IMR-90 (cell line): ENCODE measurements around the gene RASGRP1. TPM values are rescaled to one million over a fixed set of nuclear protein-coding genes. Genes with fewer than 3 reads are reported as not detected.

Source experiments
- ATAC-seq: fragments of 200-7000 bp; cut with Tn5 transposase; 2 replicates; pipeline ENCODE4 v1.9.1; 2020; ENCODE audit warnings: low read depth, mild to moderate bottlenecking, moderate library complexity
- BruUV-seq: library from RNA; stranded (reverse); fragments of 400-500 nt; replicated peaks from 2 replicates; lab custom pipeline; 2021; lab: Mats Ljungman, UMichigan
- CTCF ChIA-PET: fragments of 300-600 bp; formaldehyde crosslinking; extraction: SDS; loops from one replicate; lab custom pipeline; 2021; ENCODE audit warnings: antibody characterized with exemption; lab: Yijun Ruan, JAX
- POLR2A ChIA-PET: fragments of 300-600 bp; sonication (Branson Sonifier 250); formaldehyde crosslinking; loops from one replicate; lab custom pipeline; 2022; ENCODE audit warnings: antibody characterized with exemption; ENCODE audit not compliant: unreplicated experiment; lab: Charles Lee
- DNase-seq: peaks from one replicate; pipeline ENCODE4 v3.0.0; 2013
- H2AFZ ChIP-seq: replicated peaks from 2 replicates; pipeline ENCODE3; 2013; ENCODE audit warnings: low read length, mild to moderate bottlenecking; ENCODE audit not compliant: poor library complexity
- H2AK5ac ChIP-seq: 2 replicates; pipeline ENCODE4 v1.6.1; 2013; ENCODE audit warnings: low read depth, low read length, inconsistent platforms
- H2AK9ac ChIP-seq: replicated peaks from 2 replicates; pipeline ENCODE3; 2013; ENCODE audit warnings: mild to moderate bottlenecking, low read depth, low read length, moderate library complexity; ENCODE audit not compliant: poor library complexity
- H2BK120ac ChIP-seq: 2 replicates; pipeline ENCODE4 v1.6.1; 2013; ENCODE audit warnings: low read depth, low read length, inconsistent platforms
- H2BK15ac ChIP-seq: 3 replicates; pipeline ENCODE4 v1.6.1; 2013; ENCODE audit warnings: low read depth, low read length, inconsistent platforms
- H2BK20ac ChIP-seq: 2 replicates; pipeline ENCODE4 v1.6.1; 2013; ENCODE audit warnings: low read depth, mild to moderate bottlenecking, inconsistent platforms, low read length, moderate library complexity
- H2BK5ac ChIP-seq: 2 replicates; pipeline ENCODE4 v1.6.1; 2013; ENCODE audit warnings: mild to moderate bottlenecking, low read depth, low read length, inconsistent platforms; ENCODE audit not compliant: poor library complexity, severe bottlenecking
- H3K14ac ChIP-seq: replicated peaks from 2 replicates; pipeline ENCODE4 v1.6.1; 2013; ENCODE audit warnings: low read depth, low read length, inconsistent platforms
- H3K18ac ChIP-seq: 2 replicates; pipeline ENCODE4 v1.6.1; 2013; ENCODE audit warnings: low read depth, low read length, control low read depth
- H3K23ac ChIP-seq: 2 replicates; pipeline ENCODE4 v1.6.1; 2013; ENCODE audit warnings: low read depth, low read length, inconsistent platforms
- H3K27ac ChIP-seq: 2 replicates; pipeline ENCODE4 v1.5.1; 2013; ENCODE audit warnings: mild to moderate bottlenecking, control low read depth, low read length; ENCODE audit not compliant: insufficient read depth
- H3K27me3 ChIP-seq: 2 replicates; pipeline ENCODE4 v1.6.1; 2013; ENCODE audit warnings: low read length; ENCODE audit not compliant: control insufficient read depth, insufficient read depth
- H3K36me3 ChIP-seq: 2 replicates; pipeline ENCODE4 v1.6.1; 2013; ENCODE audit warnings: low read length, mixed read lengths; ENCODE audit not compliant: control insufficient read depth, insufficient read depth
- H3K4ac ChIP-seq: 2 replicates; pipeline ENCODE4 v1.6.1; 2013; ENCODE audit warnings: low read depth, low read length, inconsistent platforms
- H3K4me1 ChIP-seq: 2 replicates; pipeline ENCODE4 v1.6.1; 2013; ENCODE audit warnings: low read length, mixed read lengths; ENCODE audit not compliant: control insufficient read depth, insufficient read depth
- H3K4me2 ChIP-seq: 2 replicates; pipeline ENCODE4 v1.6.1; 2013; ENCODE audit warnings: low read depth, mild to moderate bottlenecking, control low read depth, low read length, moderate library complexity
- H3K4me3 ChIP-seq: 2 replicates; pipeline ENCODE4 v1.5.1; 2013; ENCODE audit warnings: low read depth, mild to moderate bottlenecking, control low read depth, low read length, moderate library complexity; ENCODE audit not compliant: insufficient read depth
- H3K56ac ChIP-seq: 2 replicates; pipeline ENCODE4 v1.6.1; 2013; ENCODE audit warnings: low read length, inconsistent platforms; ENCODE audit not compliant: insufficient read depth; ENCODE audit errors: extremely low read depth
- H3K79me1 ChIP-seq, 2 experiments: 2 replicates each; pipeline ENCODE4 v1.6.1; 2013; ENCODE audit warnings: low read length in 2 of 2, inconsistent platforms in 1 of 2, low read depth in 1 of 2
- H3K9ac ChIP-seq: 2 replicates; pipeline ENCODE4 v1.6.1; 2013; ENCODE audit warnings: low read depth, low read length, control low read depth
- H3K9me1 ChIP-seq: 2 replicates; pipeline ENCODE4 v1.6.1; 2013; ENCODE audit warnings: low read length, inconsistent platforms; ENCODE audit not compliant: insufficient read depth
- H3K9me3 ChIP-seq: 2 replicates; pipeline ENCODE4 v1.6.1; 2013; ENCODE audit warnings: low read length; ENCODE audit not compliant: control insufficient read depth, insufficient read depth
- H4K20me1 ChIP-seq: 2 replicates; pipeline ENCODE4 v1.6.1; 2013; ENCODE audit warnings: low read length, inconsistent platforms; ENCODE audit not compliant: insufficient read depth
- H4K5ac ChIP-seq: 2 replicates; pipeline ENCODE4 v1.6.1; 2013; ENCODE audit warnings: mild to moderate bottlenecking, low read depth, low read length, control low read depth
- H4K8ac ChIP-seq, 2 experiments: 2 replicates each; pipeline ENCODE4 v1.6.1; 2013; ENCODE audit warnings: low read depth in 2 of 2, low read length in 2 of 2, control low read depth in 1 of 2, inconsistent platforms in 1 of 2
- H4K91ac ChIP-seq: 2 replicates; pipeline ENCODE4 v1.6.1; 2013; ENCODE audit warnings: low read depth, low read length, inconsistent platforms; ENCODE audit not compliant: insufficient read depth
- CHD1 ChIP-seq: IDR thresholded peaks from 2 replicates; pipeline ENCODE4 v1.6.1; 2012; ENCODE audit warnings: low read depth, low read length, improper control_type of control experiment
- MAZ ChIP-seq: IDR thresholded peaks from 2 replicates; pipeline ENCODE4 v1.6.1; 2012; ENCODE audit warnings: low read depth, mild to moderate bottlenecking, low read length, improper control_type of control experiment, moderate library complexity, borderline replicate concordance
- MXI1 ChIP-seq: IDR thresholded peaks from 2 replicates; pipeline ENCODE4 v1.6.1; 2012; ENCODE audit warnings: low read depth, mild to moderate bottlenecking, low read length, moderate library complexity, borderline replicate concordance
- POLR2A ChIP-seq: IDR thresholded peaks from 2 replicates; pipeline ENCODE4 v1.6.1; 2012; ENCODE audit warnings: mild to moderate bottlenecking, low read depth, low read length
- RCOR1 ChIP-seq: IDR thresholded peaks from 2 replicates; pipeline ENCODE4 v1.6.1; 2012; ENCODE audit warnings: mild to moderate bottlenecking, low read length, improper control_type of control experiment; ENCODE audit not compliant: insufficient replicate concordance
- WGBS, 2 experiments: methylation state at CpG; one replicate each; pipeline versions ENCODE4 v1.1.5 to v1.1.7; 2013; ENCODE audit warnings: missing lambda C conversion rate in 2 of 2; ENCODE audit not compliant: insufficient read length in 1 of 2; ENCODE audit errors: extremely low coverage in 2 of 2; 5-methylcytosine and 5-hydroxymethylcytosine counted together
- dilution Hi-C: fragments of 300-500 bp; cut with HindIII; formaldehyde crosslinking; loops from one replicate; pipeline ENCODE4 v1.14.3; 2018; ENCODE audit warnings: low sequenced_read_pairs; ENCODE audit not compliant: unreplicated experiment
- in situ Hi-C: fragments of 300-500 bp; cut with MboI; formaldehyde crosslinking; loops from 3 replicates; pipeline ENCODE4 v1.14.3; 2019; ENCODE audit warnings: low sequenced_read_pairs, inconsistent platforms, mixed read lengths
- intact Hi-C: fragments of 100-400 bp; cut with micrococcal nuclease; formaldehyde crosslinking; loops from 2 replicates; pipeline ENCODE4 v1.10.0; 2022
- polyA plus RNA-seq, 3 experiments: library from polyadenylated mRNA; depleted of rRNA; stranded (reverse); fragments of >200 nt; gene quantifications; 2 replicates each; pipeline ENCODE4 v1.2.3, GENCODE V29; 2012; ENCODE audit warnings: low replicate concordance in 1 of 3
- total RNA-seq: library from RNA; depleted of rRNA; stranded (reverse); fragments of >200 nt; gene quantifications from 2 replicates; pipeline ENCODE4 v1.2.3, GENCODE V29; 2012

RASGRP1 gene
- total and polyA plus RNA-seq, 2 of the 4 experiments (the other 2 are of a cell fraction): 1.4 to 3.2 TPM

DNA sequence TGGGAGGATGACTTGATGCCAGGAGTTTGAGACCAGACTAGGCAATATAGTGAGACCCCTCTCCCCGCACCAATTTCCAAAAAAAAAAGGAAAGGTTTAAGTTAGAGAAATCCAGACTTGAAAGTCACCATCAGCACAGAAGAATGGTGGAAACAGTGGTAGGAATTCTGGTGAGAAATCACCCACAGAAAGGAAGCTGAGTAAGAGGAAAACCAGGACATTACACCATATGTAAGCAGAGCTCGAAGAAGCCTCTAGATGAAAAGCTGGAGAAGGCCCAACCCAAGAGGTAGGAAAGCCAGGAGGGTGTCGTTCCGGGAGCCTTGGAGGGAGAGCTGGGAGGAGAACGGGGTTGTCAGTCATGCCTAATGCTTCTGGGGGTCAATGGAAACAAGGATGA lies 40.5 kb downstream of the RASGRP1 start:
- no peak overlapping the region for H3K9ac ChIP-seq
- no peaks in the 10 kb centered on the region for H3K9me3 ChIP-seq
- H4K8ac ChIP-seq: peak overlapping the region in 1 of 2 experiments; percentile 67; a peak in 2 of 4 replicates
- intact Hi-C loops: no loop called here
- peak overlapping the region; percentile 63; the same call in 1 of the 2 replicates for H4K5ac ChIP-seq
- no peak overlapping the region for H2AK5ac ChIP-seq
- no peak overlapping the region for H3K56ac ChIP-seq
- H2BK15ac ChIP-seq: no peak overlapping the region
- peaks cover 5% of the 10 kb centered on the region; the same call in 1 of the 2 replicates for H3K4me1 ChIP-seq
- DNase-seq (peak; percentile 50), ATAC-seq (no peak)
- 0 out of 2 replicates have a peak overlapping the region, but pooled peaks have one; percentile 1 for H4K91ac ChIP-seq
- no peaks in the 10 kb centered on the region for H3K9me1 ChIP-seq
- in situ Hi-C loops: no loop called here
- H3K4me3 ChIP-seq: no peak overlapping the region
- BruUV-seq: no TSS peak
- no peak overlapping the region; the same call in 1 of the 2 replicates for H2BK120ac ChIP-seq
- TF ChIP-seq RCOR1: no peak
- TF ChIP-seq MXI1: no peak
- no peak for TF ChIP-seq POLR2A
- TF ChIP-seq CHD1: no peak
- TF ChIP-seq MAZ: no peak
- ChIA-PET CTCF (interaction anchor here (0.7 kb wide), 1 partner anchor 880 kb away, joined by 5 read pairs; no protein-coding TSS in a partner anchor), POLR2A (no interaction called here)
- peak overlapping the region; percentile 12; the same call in 1 of the 2 replicates for H3K14ac ChIP-seq
- dilution Hi-C loops: no loop called here
- no peaks in the 10 kb centered on the region for H3K36me3 ChIP-seq
- no peak overlapping the region for H3K4me2 ChIP-seq
- H4K20me1 ChIP-seq: no peaks in the 10 kb centered on the region
- peak overlapping the region; percentile 26; the same call in 1 of the 2 replicates for H3K18ac ChIP-seq
- peak overlapping the region; percentile 43; the same call in 1 of the 2 replicates for H3K4ac ChIP-seq
- H3K27ac ChIP-seq: no peak overlapping the region
- H2AFZ ChIP-seq: peak overlapping the region; percentile 34
- H3K27me3 ChIP-seq: no peaks in the 10 kb centered on the region
- H2BK5ac ChIP-seq: peak overlapping the region; percentile 42
- no peaks in the 10 kb centered on the region for H3K79me1 ChIP-seq
- peak overlapping the region; percentile 9; the same call in 1 of the 2 replicates for H2BK20ac ChIP-seq
- H2AK9ac ChIP-seq: peak overlapping the region; percentile 71
- no peak overlapping the region for H3K23ac ChIP-seq
- 69% methylated on average over 3 of the region's 5 CpGs; no CpG with 5 or more reads in 1 of the 2 experiments for WGBS, 2 experiments
